Measurements from ENCODE around the gene SLC25A6.
"Not testable (repeated sequence)": the region's sequence is repeated elsewhere in the genome, so short reads cannot be mapped to it uniquely, and the experiment has no call there.

Gene SLC25A6

GRCh38 chrX:1389993-1390285 is 2.0 kb downstream of the SLC25A6 start:
- no peak for DNase-seq (ENCODE audit: low spot score)

- DNase-seq (ENCODE audit: low spot score): no peak
Observed at GRCh38 chrX:1389181-1389992, 2.5 kb downstream of the SLC25A6 start.

GRCh38 chrX:1388651-1389050 is 3.3 kb downstream of the SLC25A6 start:
- no peak for DNase-seq (ENCODE audit: low spot score)

- no peak for DNase-seq (ENCODE audit: low spot score)
Observed at GRCh38 chrX:1387141-1387776, 4.7 kb downstream of the SLC25A6 start.

GRCh38 chrX:1386338-1387127 is 5.4 kb downstream of the SLC25A6 start:
- no peak for DNase-seq (ENCODE audit: low spot score)

- no peak for DNase-seq (ENCODE audit: low spot score)
Observed at GRCh38 chrX:1385253-1386223, 6.4 kb downstream of the SLC25A6 start.

- no peak for DNase-seq (ENCODE audit: low spot score)
Observed at GRCh38 chrX:1384658-1385252, 7.2 kb downstream of the SLC25A6 start.

- DNase-seq (ENCODE audit: low spot score): no peak
Observed at GRCh38 chrX:1380672-1381233, 11.2 kb downstream of the SLC25A6 start.

GRCh38 chrX:1378306-1378759 is 13.6 kb downstream of the SLC25A6 start:
- no peak for DNase-seq (ENCODE audit: low spot score)

GRCh38 chrX:1368385-1368698 is 23.6 kb downstream of the SLC25A6 start:
- no peak for DNase-seq (ENCODE audit: low spot score)

- not testable (repeated sequence) for DNase-seq (ENCODE audit: low spot score)
Observed at GRCh38 chrX:1366363-1366762, 25.6 kb downstream of the SLC25A6 start.

GRCh38 chrX:1361910-1362309 is 30.0 kb downstream of the SLC25A6 start:
- DNase-seq (ENCODE audit: low spot score): no peak

- no peak for DNase-seq (ENCODE audit: low spot score)
Observed at GRCh38 chrX:1361275-1361674, 30.6 kb downstream of the SLC25A6 start.

GRCh38 chrX:1360171-1360570 is 31.7 kb downstream of the SLC25A6 start:
- DNase-seq (ENCODE audit: low spot score): no peak

GRCh38 chrX:1359477-1359873 is 32.4 kb downstream of the SLC25A6 start:
- DNase-seq (ENCODE audit: low spot score): no peak

- no peak for DNase-seq (ENCODE audit: low spot score)
Observed at GRCh38 chrX:1358793-1359476, 33.0 kb downstream of the SLC25A6 start.

- DNase-seq (ENCODE audit: low spot score): no peak
Observed at GRCh38 chrX:1357993-1358392, 33.9 kb downstream of the SLC25A6 start.

- no peak for DNase-seq (ENCODE audit: low spot score)
Observed at GRCh38 chrX:1355131-1356046, 36.5 kb downstream of the SLC25A6 start.

Data from LoVo (cell line).